Cardiac fibroblast (primary cell): ENCODE data around the gene SNX7.
A peak's percentile ranks its signal among the peaks of the same experiment; 100 is the strongest.

ENCODE experiments used
- DNase-seq, 2 donors: peaks; one replicate each; pipeline versions ENCODE4 v3.0.0 to v3.0.0-alpha.2; 2010; ENCODE audit warnings: low read depth in 2 of 2
- H3K4me3 ChIP-seq, 2 donors: replicated peaks in 1 of 2; 1 replicate in 1 of 2; 2 replicates in 1 of 2; pipeline ENCODE4 v1.5.1; 2011; ENCODE audit warnings: low read depth in 2 of 2, low read length in 2 of 2, mild to moderate bottlenecking in 2 of 2, moderate library complexity in 1 of 2
- TF ChIP-seq, protein P1 (sequence below): IDR thresholded peaks from one replicate; pipeline ENCODE4 v1.5.1; 2011; ENCODE audit warnings: low read depth, mild to moderate bottlenecking, low read length, inconsistent platforms

The SNX7 gene

DNA sequence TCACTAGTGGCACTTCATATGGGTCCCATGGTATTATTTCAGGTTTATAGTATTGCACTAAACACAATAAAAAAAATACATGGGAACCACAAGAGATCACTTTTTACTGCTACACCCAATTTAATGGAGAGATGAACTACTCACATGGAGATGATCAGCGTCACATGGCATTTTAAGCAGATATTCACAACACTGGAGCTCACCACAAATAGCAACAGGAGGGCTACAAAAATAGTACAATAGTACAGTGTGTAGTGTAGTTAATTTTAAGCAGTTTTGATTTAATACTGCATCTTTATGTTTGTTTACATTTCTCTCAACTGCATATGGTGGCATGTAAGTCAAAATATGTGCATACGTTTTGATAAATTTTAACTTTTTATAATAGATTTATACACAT lies 31.0 kb downstream of the SNX7 start:
- TF ChIP-seq, protein P1, sequence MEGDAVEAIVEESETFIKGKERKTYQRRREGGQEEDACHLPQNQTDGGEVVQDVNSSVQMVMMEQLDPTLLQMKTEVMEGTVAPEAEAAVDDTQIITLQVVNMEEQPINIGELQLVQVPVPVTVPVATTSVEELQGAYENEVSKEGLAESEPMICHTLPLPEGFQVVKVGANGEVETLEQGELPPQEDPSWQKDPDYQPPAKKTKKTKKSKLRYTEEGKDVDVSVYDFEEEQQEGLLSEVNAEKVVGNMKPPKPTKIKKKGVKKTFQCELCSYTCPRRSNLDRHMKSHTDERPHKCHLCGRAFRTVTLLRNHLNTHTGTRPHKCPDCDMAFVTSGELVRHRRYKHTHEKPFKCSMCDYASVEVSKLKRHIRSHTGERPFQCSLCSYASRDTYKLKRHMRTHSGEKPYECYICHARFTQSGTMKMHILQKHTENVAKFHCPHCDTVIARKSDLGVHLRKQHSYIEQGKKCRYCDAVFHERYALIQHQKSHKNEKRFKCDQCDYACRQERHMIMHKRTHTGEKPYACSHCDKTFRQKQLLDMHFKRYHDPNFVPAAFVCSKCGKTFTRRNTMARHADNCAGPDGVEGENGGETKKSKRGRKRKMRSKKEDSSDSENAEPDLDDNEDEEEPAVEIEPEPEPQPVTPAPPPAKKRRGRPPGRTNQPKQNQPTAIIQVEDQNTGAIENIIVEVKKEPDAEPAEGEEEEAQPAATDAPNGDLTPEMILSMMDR = no peak
- no peak for DNase-seq

DNA sequence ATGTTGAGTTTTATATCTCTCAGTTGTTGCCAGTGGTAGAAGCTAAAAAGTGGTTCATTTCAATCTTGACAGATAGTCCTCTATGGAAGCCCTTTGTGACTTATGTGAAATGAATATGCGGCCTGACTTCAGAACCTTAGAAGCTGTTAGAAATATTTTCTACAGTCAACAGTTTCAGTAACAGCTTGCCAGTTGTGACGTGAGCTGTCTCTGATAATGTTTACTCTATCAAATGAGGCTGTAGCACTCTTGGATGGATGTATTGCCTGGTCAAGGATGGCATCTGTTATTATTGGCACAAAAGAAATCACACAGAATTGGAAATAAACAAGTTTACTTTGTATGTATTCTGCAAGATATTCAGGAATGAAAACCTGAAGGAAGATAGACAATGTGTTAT lies 31.9 kb downstream of the SNX7 start:
- no peak for DNase-seq
- TF ChIP-seq, protein P1 = no peak

More for the DNA sequence above, 31.0 kb downstream of the SNX7 start:
- H3K4me3 ChIP-seq = no peak overlapping the region

DNA sequence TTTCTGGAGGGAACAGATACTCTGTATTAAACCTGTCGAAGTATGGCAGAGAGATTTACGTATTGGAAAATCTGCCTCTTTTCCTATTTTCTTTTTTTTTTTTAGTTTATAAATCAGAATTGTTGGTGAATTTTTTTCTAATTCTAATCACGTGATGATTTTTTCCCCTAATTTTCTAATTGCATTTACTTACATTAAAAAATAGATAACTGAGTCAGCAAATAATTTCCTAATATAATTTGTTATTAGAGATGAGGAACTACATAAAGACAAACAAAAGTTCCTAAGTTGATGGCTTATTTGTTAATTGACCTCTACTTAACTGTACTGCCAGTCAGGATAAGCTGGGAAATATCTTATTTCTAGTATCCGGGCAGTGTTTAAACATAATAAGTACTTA lies 34.6 kb downstream of the SNX7 start:
- DNase-seq = no peak
- TF ChIP-seq, protein P1 = no peak
- no peak overlapping the region for H3K4me3 ChIP-seq

More for the DNA sequence above, 31.9 kb downstream of the SNX7 start:
- no peak overlapping the region for H3K4me3 ChIP-seq

DNA sequence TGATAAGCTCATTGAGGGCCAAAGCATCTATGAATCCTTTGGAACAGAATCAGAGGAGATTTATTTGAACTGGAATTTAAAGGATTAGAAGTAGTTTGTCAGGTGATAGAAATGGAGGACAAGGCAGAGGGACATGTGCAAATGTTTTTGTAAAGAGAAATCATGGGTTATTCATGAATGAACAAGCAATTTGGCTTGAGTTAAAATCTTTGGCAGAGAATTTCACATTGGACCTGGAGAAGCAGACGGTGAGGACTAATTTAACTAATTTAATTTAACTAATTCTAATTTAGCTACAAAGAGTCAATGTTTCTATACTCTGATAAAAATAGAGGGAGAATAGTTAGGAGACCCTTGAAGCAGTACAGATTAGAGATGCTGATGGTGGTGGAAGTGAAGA lies 36.3 kb downstream of the SNX7 start:
- H3K4me3 ChIP-seq = no peak overlapping the region
- TF ChIP-seq, protein P1 = no peak
- DNase-seq = no peak

DNA sequence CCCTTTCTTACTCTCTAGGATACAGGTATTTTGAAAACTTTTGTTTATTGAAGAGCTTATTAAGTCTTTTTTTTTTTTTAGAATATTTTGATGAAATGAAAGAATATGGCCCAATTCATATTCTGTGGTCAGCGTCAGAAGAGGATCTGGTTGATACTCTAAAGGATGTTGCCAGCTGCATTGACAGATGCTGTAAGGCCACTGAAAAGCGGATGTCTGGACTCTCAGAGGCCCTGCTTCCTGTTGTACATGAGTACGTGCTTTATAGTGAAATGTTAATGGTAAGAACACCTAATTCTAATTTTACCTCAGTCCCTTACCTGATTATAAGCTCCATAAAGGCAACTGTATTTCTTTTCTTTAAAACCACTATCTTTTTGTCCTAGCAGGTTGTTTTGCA lies 37.1 kb downstream of the SNX7 start:
- DNase-seq = no peak
- H3K4me3 ChIP-seq = no peak overlapping the region
- TF ChIP-seq, protein P1 = no peak

DNA sequence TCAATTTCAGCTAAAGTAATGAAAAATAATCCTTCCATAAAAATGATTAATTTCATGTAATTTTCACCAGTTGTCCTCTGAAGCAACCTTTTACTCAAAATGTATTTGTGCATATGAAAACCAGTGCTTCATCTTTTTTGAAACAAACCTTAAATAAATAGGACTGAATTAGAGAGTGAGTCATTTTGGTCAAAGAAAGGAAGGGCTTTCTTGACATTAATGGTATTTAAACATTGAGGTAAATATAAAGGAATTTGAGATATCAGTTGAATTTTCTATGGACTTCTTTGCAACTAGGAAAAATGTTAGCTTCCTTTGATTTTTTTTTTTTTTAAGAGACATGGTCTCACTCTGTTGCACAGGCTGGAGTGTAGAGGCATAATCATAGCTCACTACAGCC lies 38.7 kb downstream of the SNX7 start:
- TF ChIP-seq, protein P1 = no peak
- peak in 1 of 2 donors; percentile 4 for DNase-seq
- H3K4me3 ChIP-seq = no peak overlapping the region

DNA sequence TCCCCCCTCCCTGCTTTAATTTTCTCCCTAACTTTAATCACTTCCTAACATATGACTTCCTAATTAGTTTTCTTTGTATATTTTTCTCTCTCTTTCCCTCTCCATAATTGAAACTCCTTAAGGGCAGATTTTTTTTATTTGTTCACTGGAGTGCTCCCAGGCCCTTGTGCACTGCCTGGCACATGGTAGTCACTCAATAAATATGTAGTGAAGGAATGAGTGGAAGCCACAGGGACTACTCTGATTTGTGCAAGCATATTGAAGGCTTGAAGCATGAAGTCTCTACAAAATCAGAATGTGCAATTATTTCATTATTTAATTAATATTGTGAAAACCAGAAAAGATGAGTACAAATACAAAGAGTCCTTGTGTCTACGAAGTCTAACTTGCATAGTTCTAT lies 41.5 kb downstream of the SNX7 start:
- no peak overlapping the region for H3K4me3 ChIP-seq
- TF ChIP-seq, protein P1 = no peak
- DNase-seq = peak; percentile 3 to 53
